Islet precursor cell (in vitro differentiated cells): ENCODE data around the gene ZG16B.

Source experiments
- DNase-seq: peaks from one replicate; pipeline ENCODE4 v3.0.0-alpha.2; 2018

ZG16B gene

GRCh38 chr16:2846511-2847310, 16.6 kb downstream of the ZG16B start:
- DNase-seq: peak; percentile 37

DNA sequence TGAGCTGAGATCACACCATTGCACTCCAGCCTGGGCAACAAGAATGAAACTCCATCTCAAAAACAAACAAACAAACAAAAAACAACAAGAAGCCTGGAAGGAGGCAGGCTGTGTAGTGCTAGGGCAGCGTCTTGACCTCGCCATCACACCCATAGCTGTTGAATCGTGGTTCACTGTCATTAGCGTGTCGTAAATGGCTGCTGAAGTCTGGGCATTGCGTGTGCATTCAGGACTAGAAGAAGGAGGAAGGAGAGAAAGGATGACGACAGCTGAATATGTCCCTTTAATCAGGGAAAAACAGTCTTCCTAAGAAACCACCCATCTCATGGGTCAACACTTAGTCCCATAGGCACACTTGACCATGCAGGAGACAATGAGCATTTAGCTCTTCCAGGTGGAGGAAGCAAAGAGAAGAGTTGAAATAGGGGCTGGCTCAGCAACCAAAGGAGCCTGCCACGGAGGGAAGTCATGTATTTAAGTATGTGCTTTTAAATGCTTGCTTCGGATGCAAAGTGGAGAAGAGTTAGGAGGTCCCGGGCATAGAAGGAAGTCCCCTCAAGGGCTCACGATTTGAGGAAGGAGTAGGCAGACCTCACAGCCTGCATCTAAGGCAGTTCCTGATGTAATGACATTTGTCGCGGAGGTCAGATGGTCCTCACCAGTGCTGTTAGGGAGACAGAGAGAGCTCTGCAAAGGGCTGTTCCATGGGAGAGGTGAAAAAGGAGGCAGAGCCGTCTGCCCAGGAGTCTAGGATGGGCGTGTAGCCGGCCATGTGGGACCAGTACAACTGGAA, 19.0 kb downstream of the ZG16B start:
- peak; percentile 50 for DNase-seq

- no peak for DNase-seq
These were observed 22.1 kb downstream of the ZG16B start for GRCh38 chr16:2852003-2852730.

DNA sequence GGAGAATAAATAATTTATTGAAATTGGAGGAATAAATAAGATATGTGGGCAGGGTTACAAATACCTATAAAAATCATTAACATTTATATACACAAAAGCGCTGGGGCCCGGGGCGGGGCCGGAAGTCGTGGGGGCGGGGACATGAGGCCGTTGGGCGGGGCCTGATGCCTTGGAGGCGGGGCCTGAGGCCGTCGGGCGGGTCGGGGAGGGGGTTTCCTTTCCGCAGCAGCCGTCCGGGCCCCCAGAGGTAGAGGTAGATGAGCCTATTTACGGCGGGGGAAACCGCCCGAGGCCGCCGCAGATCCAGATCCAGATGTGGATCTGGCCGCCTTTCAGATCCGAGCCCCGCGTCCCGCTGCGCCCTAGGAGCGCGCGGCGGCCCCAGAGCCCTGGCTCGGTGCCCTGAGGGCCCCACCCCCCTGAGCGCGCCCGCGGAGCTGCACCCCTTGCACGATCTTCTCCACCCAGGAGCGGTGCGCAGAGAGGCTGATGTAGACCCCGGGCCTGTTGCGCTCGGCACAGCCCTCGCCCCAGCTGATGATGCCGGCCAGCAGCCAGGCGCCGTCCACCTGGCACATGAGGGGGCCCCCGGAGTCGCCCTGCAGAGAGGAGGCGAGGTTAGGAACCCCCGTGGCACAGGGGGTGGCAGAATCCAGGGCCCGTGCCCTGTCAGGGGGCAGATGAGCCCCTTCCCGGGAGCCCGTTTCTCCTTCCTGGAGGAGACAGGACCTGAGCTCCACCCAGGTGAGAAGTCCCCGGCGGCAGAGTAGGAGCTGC, 22.8 kb downstream of the ZG16B start:
- DNase-seq: no peak

GRCh38 chr16:2853531-2854073, 23.5 kb downstream of the ZG16B start:
- DNase-seq: no peak

GRCh38 chr16:2854700-2855309, 24.7 kb downstream of the ZG16B start:
- DNase-seq: no peak

DNA sequence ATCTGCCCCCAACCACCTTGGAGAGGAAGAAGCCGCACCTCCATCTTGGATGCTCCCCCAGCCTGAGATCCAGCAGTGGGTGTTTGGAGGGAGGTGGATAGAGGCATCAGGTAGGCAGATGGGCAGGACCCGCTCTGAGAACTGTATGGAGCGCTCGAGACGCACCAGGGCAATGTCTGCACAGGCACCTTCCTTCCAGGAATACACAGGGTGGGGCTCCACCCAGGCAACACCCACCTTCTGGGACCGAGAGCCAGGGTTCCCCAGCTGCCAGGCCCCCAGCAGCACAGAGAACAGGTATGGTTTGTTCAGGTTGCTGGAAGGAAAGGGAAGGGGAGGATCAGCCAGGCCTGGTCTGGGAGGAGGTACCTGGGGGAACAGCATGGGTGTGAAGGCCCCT, 25.4 kb downstream of the ZG16B start:
- no peak for DNase-seq

- no peak for DNase-seq
These were observed 26.1 kb downstream of the ZG16B start for GRCh38 chr16:2856061-2856670.

- DNase-seq: no peak
These were observed 26.8 kb downstream of the ZG16B start for GRCh38 chr16:2856686-2857450.

GRCh38 chr16:2857451-2858244, 27.5 kb downstream of the ZG16B start, which contains the start of gene PRSS22:
TSS of gene PRSS22 (minus strand) at chr16:2858170. CDS start at chr16:2858104, 66 bp downstream.
- peak; percentile 86 for DNase-seq

- DNase-seq: peak; percentile 91
These were observed 28.3 kb downstream of the ZG16B start for GRCh38 chr16:2858245-2859025.

DNA sequence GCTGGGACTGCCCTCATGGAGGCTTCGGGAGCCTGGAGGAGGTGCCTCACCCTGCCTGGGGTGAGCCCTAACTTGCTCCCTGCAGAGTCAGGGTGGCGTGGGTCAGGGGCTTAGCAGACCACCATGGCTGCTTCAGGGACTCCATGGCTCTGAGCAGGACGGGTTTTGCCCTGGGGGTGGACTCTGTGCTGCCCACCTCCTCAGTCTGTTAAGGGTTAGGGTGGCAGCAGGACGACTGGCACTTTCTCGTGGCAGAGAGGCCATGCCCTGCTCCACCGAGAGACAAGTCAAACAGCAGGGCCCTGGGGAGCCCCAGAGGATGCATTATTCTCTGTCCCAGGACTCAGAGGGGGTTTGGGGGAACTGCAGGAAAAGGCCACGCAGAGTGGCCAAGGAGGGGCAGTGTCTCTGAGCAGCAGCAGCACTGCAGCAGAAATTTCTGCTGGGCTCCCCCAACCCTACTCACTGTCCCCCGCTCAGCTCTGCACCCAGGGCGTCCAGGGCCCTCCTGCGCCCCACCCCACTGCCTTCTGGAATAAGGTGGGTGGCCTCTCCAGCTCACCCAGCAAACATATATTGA, 29.7 kb downstream of the ZG16B start:
- no peak for DNase-seq

DNA sequence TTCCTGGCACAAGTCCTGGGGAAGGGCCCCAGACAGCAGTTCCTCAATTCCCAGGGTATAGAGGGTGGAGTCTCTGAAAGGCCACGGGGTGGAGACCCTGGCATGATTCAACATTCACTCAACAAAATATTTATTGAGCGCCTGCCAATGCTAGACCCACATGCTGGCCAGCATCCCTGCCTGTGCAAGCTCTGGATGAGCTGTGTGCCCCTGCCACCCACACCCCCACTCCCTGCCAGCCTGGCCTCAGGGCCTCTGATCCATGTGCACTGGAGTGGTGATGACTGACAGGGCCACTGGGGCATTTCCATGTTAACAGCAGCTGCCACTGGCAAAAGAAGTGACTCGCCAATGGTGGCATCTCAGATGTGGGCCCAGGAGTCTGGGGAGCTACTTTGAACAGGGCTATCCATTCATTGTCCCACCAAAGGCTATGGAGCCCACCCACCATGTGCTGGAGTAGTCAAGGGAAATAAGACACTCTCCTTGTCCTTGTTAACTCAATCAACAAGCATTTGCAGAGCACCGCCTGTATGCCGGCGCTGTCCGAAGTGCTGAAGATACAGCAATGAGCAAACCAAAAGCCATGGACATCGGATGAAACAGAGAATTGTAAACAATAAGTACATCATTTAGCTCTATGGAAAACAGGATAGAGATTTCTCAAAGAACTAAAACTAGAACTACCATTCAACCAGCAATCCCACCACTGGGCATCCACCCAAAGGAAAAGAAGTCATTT, 30.9 kb downstream of the ZG16B start:
- DNase-seq: peak; percentile 55

GRCh38 chr16:2865651-2866050, 35.5 kb downstream of the ZG16B start:
- DNase-seq: no peak

GRCh38 chr16:2866431-2866830, 36.3 kb downstream of the ZG16B start:
- DNase-seq: no peak

- DNase-seq: no peak
These were observed 37.5 kb downstream of the ZG16B start for GRCh38 chr16:2867661-2867986.

DNA sequence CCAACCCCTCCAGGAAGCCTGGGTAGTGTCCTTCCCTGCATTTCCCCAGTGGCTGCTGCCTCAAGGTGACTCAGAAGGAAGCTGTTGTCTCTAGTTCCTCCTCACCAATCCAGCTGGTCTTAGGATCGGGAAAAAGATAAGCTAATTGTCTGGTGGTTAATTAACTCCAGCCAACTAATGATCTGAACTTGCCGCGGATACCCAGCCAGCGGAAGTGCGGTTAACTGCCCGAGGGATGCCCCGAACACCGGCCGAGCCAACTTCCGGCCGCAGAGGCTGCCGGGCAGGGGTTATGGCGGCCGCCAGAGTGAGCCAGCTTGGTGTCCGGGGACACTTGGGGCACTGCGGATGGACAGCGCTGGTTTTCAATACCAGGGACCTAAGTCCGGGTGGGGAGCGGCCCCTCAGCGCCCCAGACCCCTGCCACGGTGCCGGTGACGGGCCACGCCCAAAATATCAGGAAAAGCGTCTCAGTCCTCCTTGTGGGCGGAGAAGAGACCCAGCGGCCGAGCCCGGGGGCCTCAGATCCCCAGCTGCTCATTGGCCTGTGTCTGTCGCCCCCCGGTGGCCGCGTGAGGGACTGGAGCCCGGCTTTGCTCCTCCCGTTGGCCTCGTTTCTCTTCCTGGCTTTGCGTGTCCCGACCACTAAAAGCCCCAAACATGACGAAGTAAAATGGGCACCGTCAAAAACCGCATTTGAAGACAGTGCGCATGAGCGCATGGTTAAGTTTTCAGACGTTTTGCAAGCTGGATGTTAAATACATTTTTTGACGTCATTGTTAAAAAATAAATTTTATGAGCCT, 38.1 kb downstream of the ZG16B start:
- peak; percentile 96 for DNase-seq
